Muscle of leg (tissue), 11 donors: ENCODE data around the gene KIF1B. TPM values are rescaled to one million over a fixed set of nuclear protein-coding genes. Genes with fewer than 3 reads are reported as not detected.
"Not testable (repeated sequence)": the region's sequence is repeated elsewhere in the genome, so short reads cannot be mapped to it uniquely, and the experiment has no call there.

ENCODE experiments used
- DNase-seq: peaks from one replicate; pipeline ENCODE4 v3.0.0; 2013
- H3K27ac ChIP-seq: one replicate; pipeline ENCODE4 v1.5.1; 2013; ENCODE audit warnings: mild to moderate bottlenecking, low read length, control low read depth
- H3K27me3 ChIP-seq: one replicate; pipeline ENCODE4 v1.6.1; 2013; ENCODE audit warnings: low read length; ENCODE audit not compliant: control insufficient read depth, insufficient read depth
- H3K36me3 ChIP-seq: one replicate; pipeline ENCODE4 v1.6.1; 2013; ENCODE audit warnings: low read length; ENCODE audit not compliant: control insufficient read depth, insufficient read depth
- H3K4me1 ChIP-seq: one replicate; pipeline ENCODE4 v1.6.1; 2013; ENCODE audit warnings: low read length; ENCODE audit not compliant: control insufficient read depth, insufficient read depth
- H3K4me3 ChIP-seq: one replicate; pipeline ENCODE4 v1.5.1; 2013; ENCODE audit warnings: low read length, control low read depth
- H3K9me3 ChIP-seq: replicated peaks from 2 replicates; pipeline ENCODE4 v1.6.1; 2013; ENCODE audit warnings: low read depth, low read length; ENCODE audit not compliant: control insufficient read depth
- WGBS: methylation state at CpG from one replicate; pipeline ENCODE4 v1.1.5; 2013; ENCODE audit warnings: missing lambda C conversion rate; ENCODE audit not compliant: insufficient coverage; 5-methylcytosine and 5-hydroxymethylcytosine counted together
- polyA plus RNA-seq, 8 donors: library from polyadenylated mRNA; unstranded; fragments of 120-200 nt; gene quantifications; one replicate each; pipeline versions ENCODE4 v1.2.1 to v1.2.3, GENCODE V29; 2013; ENCODE audit warnings: inconsistent platforms in 1 of 8, low replicate concordance in 1 of 8; ENCODE audit not compliant: insufficient read length in 8 of 8, insufficient read depth in 1 of 8
- total RNA-seq: library from RNA; stranded (reverse); fragments of 120-200 nt; gene quantifications from one replicate; pipeline ENCODE4 v1.2.4, GENCODE V29; 2013

The KIF1B gene
- total and polyA plus RNA-seq, 9 donors = 86.3 to 189 (median 139) TPM

DNA sequence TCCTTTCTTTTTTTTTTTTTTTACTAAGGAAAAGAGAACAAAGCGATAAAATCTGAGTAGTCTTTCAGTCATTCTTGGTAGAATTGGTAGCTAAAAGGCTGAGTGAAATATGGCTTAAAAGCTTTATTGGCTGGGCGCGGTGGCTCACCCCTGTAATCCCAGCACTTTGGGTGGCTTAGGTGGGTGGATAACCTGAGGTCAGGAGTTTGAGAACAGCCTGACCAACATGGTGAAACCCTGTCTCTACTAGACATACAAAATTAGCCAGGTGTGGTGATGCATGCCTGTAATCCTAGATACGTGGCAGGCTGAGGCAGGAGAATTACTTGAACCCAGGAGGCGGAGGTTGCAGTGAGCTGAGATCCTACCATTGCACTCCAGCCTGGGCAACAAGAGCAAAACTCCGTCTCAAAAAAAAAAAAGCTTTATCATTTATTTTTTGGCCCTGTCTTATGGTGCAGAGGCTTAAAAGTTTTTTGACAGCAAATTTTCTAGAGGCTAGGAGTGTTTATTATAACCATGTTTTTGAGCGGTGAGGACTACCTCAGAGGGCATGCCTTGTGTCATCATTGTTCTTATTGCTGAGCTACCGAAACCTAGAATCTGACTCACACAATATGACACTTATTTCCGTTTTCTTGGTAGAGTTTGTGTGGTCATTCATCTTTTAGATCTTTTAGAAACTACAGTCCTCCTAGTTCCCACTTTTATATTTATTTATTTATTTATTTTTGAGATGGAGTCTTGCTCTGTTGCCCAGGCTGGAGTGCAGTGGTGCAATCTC is 41.1 kb downstream of the KIF1B start:
- H3K9me3 ChIP-seq, H3K36me3 ChIP-seq, H3K27me3 ChIP-seq, H3K4me3 ChIP-seq: not testable (repeated sequence)
- H3K27ac ChIP-seq = peak overlapping the region; percentile 57
- DNase-seq = peak; percentile 38
- 100% methylated on average over 1 of the region's 9 CpGs for WGBS
- peaks cover 27% of the 10 kb centered on the region for H3K4me1 ChIP-seq

DNA sequence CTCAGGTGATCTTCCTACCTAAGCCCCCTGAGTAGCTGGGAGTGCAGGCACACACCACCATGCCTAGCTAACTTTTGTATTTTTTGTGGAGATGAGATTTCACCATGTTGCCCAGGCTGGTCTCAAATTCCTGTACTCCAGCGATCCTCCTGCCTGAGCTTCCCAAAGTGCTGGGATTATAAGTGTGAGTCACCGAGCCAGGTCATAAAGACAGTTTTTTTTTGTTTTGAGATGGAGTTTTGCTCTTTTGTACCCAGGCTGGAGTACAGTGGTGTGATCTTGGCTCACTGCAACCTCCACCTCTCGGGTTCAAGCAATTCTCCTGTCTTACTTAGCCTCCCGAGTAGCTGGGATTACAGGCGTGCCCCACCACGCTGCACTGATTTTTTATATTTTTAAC is 42.1 kb downstream of the KIF1B start:
- Histone ChIP-seq H3K9me3 (no peaks in the 10 kb centered on the region), H3K27ac (peak overlapping the region; percentile 89), H3K4me1 (peaks cover 27% of the 10 kb centered on the region), H3K4me3 (no peak overlapping the region), H3K27me3 (no peaks in the 10 kb centered on the region), H3K36me3 (peaks cover 8% of the 10 kb centered on the region)
- DNase-seq = no peak
- 97% methylated on average over 5 of the region's 6 CpGs for WGBS

DNA sequence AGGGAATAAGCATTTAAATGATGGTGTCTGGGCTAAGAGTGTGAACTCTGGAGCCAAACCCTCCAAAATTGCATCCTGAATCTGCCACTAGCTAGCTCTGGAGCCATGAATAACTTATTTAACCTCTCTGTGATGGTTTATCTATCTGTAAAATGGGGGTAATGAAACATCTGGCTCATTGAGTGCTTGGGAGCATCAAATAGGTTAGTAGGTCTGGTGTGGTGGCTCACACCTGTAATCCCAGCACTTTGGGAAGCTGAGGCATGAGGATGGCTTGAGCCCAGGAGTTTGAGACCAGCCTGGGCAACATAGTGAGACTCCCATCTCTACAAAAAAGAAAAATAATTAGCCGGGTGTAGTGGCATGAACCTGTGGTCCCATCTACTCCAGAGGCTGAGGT is 42.8 kb downstream of the KIF1B start:
- DNase-seq = no peak
- no peaks in the 10 kb centered on the region for H3K27me3 ChIP-seq
- H3K9me3 ChIP-seq = no peaks in the 10 kb centered on the region
- peaks cover 27% of the 10 kb centered on the region for H3K4me1 ChIP-seq
- H3K4me3 ChIP-seq = no peak overlapping the region
- peak overlapping the region; percentile 89 for H3K27ac ChIP-seq
- peaks cover 12% of the 10 kb centered on the region for H3K36me3 ChIP-seq
- 67% methylated on average over 1 of the region's 1 CpG for WGBS

DNA sequence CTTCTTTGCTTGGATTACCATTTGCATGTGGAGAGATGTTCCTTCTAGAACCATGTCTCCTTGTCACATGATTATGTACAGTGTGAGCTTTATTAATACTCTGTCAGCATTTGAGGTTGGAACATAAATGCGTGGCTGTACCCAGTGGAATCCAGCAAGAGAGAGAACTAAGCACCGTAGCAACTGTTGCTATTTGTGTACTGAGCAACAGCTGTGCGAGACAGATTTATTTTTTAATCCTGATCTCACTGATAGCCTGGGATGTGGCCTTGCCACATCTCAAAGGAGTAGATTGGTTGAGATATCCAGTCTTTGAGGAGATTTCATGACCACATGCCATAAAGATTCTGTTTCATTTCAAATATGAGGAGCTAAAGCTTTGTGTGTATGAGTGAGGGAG is 43.4 kb downstream of the KIF1B start:
- Histone ChIP-seq H3K27ac (peak overlapping the region; percentile 89), H3K27me3 (no peaks in the 10 kb centered on the region), H3K4me3 (no peak overlapping the region), H3K4me1 (peaks cover 27% of the 10 kb centered on the region), H3K9me3 (no peaks in the 10 kb centered on the region), H3K36me3 (peaks cover 16% of the 10 kb centered on the region)
- peak; percentile 97 for DNase-seq
- WGBS = 0% methylated on average over 1 of the region's 3 CpGs

GRCh38 chr1:10257851-10258250 is 47.5 kb downstream of the KIF1B start:
- Histone ChIP-seq H3K4me1 (peaks cover 11% of the 10 kb centered on the region), H3K36me3 (peaks cover 36% of the 10 kb centered on the region), H3K27ac (no peak overlapping the region), H3K9me3 (no peaks in the 10 kb centered on the region), H3K4me3 (no peak overlapping the region), H3K27me3 (no peaks in the 10 kb centered on the region)
- 80% methylated on average over 2 of the region's 4 CpGs for WGBS
- DNase-seq = peak; percentile 25

- H3K27me3 ChIP-seq, H3K27ac ChIP-seq, DNase-seq, H3K9me3 ChIP-seq, H3K4me3 ChIP-seq, H3K4me1 ChIP-seq: not testable (repeated sequence)
- peaks cover 40% of the 10 kb centered on the region for H3K36me3 ChIP-seq
- 91% methylated on average over 5 of the region's 9 CpGs for WGBS
Observed at GRCh38 chr1:10259547-10259946, 49.2 kb downstream of the KIF1B start.

DNA sequence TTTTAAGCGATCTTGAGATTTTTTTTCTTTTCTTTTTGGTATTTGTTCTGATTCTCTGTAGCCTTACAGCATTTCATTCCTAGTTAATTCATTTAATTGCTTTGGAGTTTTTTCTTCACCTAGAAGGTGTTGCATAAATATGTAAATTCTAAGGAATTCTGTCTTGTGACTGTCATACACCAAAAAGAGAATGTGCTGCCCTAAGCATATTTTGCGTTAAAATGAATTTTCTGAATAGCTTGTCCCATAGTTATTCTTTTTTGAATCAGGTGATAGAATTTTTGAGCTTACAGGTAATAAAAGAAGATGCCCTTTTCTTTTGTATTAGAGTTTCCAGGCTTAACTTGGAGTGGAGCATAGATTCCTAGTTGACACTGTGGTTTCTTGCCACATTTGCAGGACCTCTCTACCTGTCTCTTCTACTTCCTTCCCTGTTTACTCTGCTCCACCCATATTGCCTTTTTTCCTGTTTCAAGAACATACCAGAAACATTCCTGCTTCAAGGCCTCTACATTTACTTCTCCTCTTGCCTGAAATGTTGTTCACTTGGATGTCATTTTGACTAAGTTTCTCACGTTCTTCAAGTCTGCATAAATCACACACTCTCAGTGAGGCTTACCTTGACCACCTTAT is 53.2 kb downstream of the KIF1B start:
- no peak overlapping the region for H3K27ac ChIP-seq
- no peaks in the 10 kb centered on the region for H3K4me1 ChIP-seq
- H3K4me3 ChIP-seq = no peak overlapping the region
- WGBS = 71% methylated on average over 1 of the region's 3 CpGs
- H3K27me3 ChIP-seq = no peaks in the 10 kb centered on the region
- peaks cover 42% of the 10 kb centered on the region for H3K36me3 ChIP-seq
- no peaks in the 10 kb centered on the region for H3K9me3 ChIP-seq
- DNase-seq = no peak

DNA sequence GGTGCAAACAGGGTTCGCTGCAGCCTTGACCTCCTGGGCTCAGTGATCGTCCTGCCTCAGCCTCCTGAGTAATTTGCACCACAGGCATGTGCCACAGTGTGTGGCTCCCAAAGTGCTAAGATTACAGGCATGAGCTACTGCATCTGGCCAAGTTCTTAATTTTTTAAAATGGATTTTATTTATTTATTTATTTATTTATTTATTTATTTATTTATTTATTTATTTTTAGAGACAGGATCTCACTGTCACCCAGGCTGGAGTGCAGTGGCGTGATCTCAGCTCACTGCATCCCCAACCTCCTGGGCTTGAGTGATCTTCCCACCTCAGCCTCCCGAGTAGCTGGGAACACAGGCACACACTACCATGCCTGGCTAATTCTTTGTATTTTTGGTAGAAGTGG is 54.7 kb downstream of the KIF1B start:
- no peak for DNase-seq
- Histone ChIP-seq H3K27ac (no peak overlapping the region), H3K4me1 (no peaks in the 10 kb centered on the region), H3K27me3 (no peaks in the 10 kb centered on the region), H3K4me3 (no peak overlapping the region), H3K9me3 (no peaks in the 10 kb centered on the region), H3K36me3 (peaks cover 37% of the 10 kb centered on the region)
- WGBS = 97% methylated on average over 2 of the region's 4 CpGs

DNA sequence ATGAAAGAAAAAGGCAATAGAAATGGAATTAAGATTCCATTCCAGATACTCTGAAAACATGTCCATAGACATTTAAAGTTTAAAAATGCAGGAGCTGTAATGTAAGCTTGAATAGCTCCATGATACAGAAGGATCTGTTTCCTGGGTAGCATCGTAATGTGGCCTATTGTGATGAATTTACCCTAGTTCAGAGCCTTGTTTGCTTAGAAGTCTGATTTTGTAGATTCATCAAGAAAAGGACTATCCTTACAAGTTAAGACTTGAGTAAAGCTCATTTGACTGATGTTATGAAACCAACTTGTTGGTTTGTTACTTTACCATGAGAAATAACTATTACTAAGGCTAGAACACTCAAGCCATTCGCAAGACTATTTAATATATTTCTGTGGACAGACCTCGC is 55.5 kb downstream of the KIF1B start:
- Histone ChIP-seq H3K27ac (no peak overlapping the region), H3K36me3 (peaks cover 31% of the 10 kb centered on the region), H3K9me3 (no peaks in the 10 kb centered on the region), H3K4me1 (no peaks in the 10 kb centered on the region), H3K27me3 (no peaks in the 10 kb centered on the region), H3K4me3 (no peak overlapping the region)
- WGBS = no CpG with 5 or more reads among the region's 3 CpGs
- DNase-seq = no peak

DNA sequence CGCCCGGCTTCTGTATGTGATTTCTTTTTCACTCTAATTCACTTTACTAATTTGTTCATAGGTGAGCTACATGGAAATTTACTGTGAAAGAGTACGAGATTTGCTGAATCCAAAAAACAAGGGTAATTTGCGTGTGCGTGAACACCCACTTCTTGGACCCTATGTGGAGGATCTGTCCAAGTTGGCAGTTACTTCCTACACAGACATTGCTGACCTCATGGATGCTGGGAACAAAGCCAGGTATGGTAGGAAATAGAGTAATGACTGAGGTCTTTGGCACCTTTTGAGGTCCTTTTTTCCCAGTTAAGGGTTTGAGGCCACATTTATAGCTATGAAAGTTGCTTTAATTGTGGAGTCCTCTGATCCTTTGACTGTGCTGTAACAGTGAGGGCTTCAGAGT is 56.9 kb downstream of the KIF1B start:
- Histone ChIP-seq H3K4me3 (no peak overlapping the region), H3K27me3 (no peaks in the 10 kb centered on the region), H3K36me3 (peaks cover 30% of the 10 kb centered on the region), H3K9me3 (no peaks in the 10 kb centered on the region), H3K27ac (no peak overlapping the region), H3K4me1 (no peaks in the 10 kb centered on the region)
- DNase-seq = peak; percentile 45
- WGBS = 63% methylated on average over 3 of the region's 5 CpGs
